Muscle of arm (tissue), 12 donors: Measurements from ENCODE around the gene GRPEL2. TPM values are rescaled to one million over a fixed set of nuclear protein-coding genes. Genes with fewer than 3 reads are reported as not detected.
A peak's percentile ranks its signal among the peaks of the same experiment; 100 is the strongest.

Experiments used
- DNase-seq: peaks from one replicate; pipeline ENCODE4 v3.0.0-alpha.2; 2013
- polyA plus RNA-seq, 12 donors: library from polyadenylated mRNA; unstranded; fragments of 120-200 nt; gene quantifications; one replicate each; pipeline ENCODE4 v1.2.1, GENCODE V29; 2013; ENCODE audit not compliant: insufficient read length in 12 of 12

Gene GRPEL2
- polyA plus RNA-seq, 12 donors = 12.8 to 29.4 (median 18.6) TPM; not detected in 1

GRCh38 chr5:149315753-149316152 is 29.5 kb upstream of the GRPEL2 start:
- DNase-seq = no peak

DNA sequence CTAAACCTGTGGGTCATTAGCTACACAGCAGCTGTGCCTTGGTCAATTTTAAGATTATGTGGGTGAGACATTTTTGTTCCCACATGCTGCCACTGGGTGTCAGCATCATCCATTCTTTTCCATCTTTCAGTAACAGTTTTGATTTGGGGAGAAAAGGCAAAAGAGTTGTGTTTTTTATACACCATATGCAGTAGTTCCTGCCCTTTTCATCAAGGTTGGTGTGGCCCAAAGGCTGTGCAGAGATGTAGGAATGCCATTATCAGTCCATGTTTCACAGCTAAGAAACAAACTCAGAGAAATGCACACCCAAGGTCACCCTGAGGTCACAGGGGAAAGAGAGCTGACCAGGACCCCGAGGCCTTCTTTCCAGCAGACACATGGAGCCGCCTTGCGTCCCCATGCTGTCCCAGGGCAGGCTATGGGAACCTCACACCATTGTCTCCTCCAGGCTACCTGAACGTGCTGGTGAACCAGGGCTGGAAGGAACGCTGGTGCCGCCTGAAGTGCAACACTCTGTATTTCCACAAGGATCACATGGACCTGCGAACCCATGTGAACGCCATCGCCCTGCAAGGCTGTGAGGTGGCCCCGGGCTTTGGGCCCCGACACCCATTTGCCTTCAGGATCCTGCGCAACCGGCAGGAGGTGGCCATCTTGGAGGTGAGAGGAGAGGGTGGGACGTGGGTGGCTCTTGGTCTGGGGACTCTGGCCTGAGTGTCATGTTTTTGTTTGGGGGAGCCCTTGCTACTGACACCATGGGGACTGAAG is 27.8 kb upstream of the GRPEL2 start:
- peak; percentile 57 for DNase-seq

GRCh38 chr5:149319174-149319573 is 26.1 kb upstream of the GRPEL2 start:
- no peak for DNase-seq

GRCh38 chr5:149320791-149321330 is 24.4 kb upstream of the GRPEL2 start:
- DNase-seq = peak; percentile 72

DNA sequence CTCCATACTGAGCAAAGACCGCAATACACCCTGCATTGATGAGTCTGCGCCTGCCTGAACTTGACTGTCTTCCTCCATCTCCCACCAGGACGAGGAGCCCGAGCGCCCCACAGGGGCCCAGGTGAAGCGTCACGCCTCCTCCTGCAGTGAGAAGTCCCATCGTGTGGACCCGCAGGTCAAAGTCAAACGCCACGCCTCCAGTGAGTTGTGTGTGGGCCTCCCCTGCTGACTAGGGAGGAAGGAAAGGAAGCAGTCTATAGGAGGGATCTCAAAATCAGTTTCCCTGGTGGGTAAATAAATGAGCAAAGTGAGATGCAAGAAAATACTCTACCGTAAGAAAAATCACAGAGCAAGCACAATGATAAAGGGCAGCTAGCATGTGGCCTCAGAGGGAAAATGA is 22.8 kb upstream of the GRPEL2 start:
- DNase-seq = no peak

- no peak for DNase-seq
Measured at GRCh38 chr5:149323210-149323609, 22.1 kb upstream of the GRPEL2 start.

DNA sequence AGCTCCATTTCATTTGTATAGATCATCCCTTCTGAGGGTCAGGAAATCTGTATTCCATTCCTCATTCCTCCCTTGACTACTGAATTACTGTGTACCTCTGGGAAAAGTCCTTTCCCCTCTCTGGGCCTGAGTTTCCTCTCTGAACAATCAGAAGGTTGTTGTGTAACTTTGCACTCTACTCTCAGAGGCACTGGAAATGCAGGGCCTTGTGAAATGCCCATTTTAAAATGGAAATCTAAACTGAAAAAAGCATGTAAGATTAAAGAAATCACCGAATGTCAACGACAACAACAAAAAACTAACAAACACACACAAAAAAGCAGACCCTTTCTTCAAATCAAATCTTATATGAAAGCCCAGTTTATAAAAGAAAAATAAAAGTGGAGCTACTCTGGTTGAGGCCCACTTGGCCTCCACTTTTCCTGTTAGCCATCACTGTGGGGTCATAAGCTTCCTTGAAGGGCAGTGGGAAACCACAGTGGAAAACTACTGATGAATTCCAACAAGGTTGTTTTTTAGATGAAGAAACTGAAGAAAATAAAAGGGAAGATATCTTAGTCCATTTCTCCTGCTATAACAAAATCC is 21.6 kb upstream of the GRPEL2 start:
- no peak for DNase-seq

DNA sequence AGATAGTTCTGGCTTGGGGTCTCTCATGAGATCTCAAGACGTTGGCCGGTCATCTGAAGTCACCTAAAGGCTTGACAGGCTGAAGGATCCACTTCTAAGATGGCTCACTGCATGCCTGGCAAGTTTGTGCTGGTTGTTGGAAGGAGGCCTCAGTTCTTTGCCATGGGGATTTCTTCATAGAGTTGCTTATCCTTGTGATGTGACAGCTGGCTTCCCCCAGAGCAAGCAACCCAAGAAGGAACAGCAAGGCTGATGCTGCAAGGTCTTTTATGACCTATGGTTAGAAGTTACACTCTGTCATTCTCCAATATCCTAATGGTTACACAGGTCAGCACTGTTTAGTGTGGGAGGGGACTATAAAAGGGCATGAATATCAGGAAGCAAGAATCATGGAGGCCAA is 20.7 kb upstream of the GRPEL2 start:
- no peak for DNase-seq

DNA sequence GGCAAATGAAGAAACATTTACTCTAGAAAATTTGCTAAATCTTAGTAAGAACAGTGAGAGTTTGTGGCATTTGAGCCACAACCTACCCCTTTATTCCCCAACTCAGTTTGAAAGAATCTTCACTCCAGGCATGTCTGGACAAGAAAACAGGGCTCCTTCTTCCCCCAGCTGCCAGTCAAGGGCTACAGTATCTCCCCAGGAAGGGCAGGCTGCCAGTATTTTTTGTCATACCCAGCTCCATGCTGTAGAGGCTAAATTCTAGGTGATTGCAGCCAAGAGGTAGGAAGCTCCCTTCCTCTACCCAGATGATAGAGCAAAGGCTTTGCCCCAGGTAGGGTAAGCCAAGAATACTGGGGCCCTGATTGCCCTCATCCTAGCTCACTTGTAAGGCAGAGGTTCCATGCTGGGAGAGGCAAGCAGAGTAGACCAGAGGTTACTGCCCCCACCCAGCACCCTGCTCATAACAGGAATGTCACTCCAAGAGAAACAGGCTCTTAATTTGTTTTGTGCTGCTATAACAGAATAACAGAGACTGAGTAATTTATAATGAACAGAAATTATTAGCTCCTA is 20.0 kb upstream of the GRPEL2 start:
- DNase-seq = no peak

- DNase-seq = no peak
Measured at GRCh38 chr5:149325894-149326293, 19.4 kb upstream of the GRPEL2 start.

DNA sequence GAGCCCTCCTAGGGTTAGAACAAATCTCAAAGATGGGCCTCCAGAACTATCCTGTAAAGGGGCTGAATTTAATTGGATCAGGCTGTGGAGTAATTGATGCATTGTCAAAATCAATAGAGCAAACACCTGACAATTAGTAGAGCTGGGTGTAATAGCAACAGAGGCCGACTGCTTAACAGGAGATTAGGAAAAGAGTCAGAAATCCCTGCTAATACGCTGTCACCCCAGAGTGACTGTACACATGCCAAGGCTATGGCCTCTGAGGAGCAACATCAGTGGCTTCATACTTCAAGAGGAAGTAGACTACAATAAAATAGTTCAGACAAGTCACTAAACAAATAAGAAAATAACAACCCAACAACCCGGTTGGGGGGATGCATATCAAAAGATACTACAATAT is 18.7 kb upstream of the GRPEL2 start:
- no peak for DNase-seq

DNA sequence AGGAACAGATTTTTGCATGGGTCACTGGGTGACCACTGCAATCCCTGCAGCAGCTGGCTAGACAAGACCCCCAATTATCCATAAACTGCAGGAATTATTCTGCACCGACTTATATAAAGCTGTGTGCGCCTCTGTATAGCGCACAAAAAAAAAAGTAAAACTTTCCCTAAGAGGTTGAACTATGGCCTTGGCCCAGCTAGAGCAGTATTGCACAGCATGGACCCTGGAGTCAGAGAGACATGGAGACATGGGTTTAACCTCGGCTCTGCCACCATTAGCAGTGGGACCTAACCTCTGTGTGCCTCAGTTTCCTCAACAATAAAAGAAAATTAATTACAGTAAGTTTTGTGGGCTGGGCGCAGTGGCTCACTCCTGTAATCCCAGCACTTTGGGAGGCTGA is 17.1 kb upstream of the GRPEL2 start:
- no peak for DNase-seq

DNA sequence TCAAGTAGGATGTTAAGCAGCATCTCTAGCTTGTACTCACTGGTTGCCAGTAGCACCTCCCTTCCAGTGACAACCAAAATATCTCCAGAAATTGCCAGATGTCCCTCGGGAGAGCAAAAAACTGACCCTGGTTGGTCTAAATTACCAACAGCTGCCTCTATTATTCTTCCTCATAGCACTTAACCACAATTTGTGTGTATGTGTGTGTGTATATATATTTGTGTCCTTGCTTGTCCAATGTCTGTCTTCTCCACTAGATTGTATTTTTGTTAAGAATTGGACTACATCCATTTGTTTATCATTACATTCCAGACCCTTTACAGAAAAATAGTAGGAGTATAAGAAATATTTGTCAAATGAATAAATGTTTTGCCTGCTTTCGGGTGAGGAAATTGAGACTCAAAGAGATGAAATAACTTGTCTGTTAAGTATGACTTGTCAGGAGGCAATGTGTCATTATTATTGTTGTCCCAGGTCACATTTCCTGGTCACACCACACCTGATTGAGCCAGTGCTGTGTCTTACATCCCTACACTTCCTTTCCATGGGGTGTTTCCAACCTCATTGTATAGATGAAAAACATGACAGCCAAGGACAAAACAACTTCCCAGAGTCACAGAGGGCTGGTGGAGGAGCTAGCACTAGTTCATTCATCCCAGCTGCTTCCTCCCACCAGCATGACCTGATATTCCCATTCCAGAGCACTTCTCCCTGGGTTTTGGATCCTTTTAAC is 11.4 kb upstream of the GRPEL2 start:
- DNase-seq = no peak

DNA sequence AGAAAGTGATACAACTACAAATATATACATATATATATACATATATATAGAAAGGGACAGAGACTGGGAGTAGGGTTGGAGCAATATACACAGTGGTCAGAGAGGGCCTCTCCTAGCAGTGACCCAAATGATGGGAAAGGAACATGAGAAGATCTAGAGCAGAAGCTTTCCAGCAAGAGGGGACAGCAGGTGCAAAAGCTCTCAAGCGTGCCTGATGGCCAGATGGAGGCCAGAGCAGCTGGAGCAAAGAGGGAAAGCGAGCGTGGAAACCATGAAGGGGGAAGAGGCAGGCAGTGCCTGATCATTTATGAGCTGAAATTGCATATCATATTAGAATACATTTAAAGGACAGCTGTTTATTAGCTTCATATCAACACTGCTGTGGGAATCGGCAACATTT is 7.6 kb upstream of the GRPEL2 start:
- DNase-seq = no peak

GRCh38 chr5:149338364-149338763 is 6.9 kb upstream of the GRPEL2 start:
- DNase-seq = no peak

GRCh38 chr5:149340920-149341319 is 4.4 kb upstream of the GRPEL2 start:
- DNase-seq = no peak

DNA sequence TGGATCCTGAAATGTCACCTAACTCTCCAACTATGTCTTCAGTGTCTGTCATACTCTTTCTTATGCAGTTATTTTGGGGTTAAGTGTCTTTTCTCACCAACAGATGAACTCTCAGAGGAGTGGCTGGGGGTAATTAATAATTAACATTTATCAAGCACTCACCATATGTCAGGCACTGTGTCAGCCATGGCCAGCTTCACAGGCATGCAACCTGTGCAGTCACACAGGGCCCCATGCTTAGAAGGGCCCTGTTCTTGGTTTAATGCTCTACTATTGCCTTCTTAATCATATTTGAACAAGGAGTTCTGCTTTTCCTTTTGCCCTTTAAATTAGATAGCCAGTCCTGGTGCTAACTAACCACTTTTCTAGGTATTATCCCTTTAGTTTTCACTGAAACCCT is 3.4 kb upstream of the GRPEL2 start:
- no peak for DNase-seq

DNA sequence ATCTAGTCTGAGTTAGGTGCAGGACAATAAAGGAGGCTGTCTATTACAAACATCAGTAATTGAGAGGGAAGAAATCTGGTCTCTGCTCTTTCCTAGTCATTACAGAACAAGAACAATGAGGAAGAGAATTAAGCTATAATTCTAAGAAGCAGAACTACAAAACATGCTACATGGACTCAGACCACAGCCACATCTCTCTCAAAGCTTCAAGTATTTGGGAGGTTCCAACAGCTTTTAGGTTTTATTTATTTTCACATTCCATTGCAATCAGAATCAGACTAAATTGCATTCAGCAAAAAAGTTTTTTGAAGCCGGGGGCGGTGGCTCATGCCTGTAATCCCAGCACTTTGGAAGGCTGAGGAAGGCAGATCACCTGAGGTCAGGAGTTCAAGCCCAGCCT is 1.1 kb upstream of the GRPEL2 start:
- no peak for DNase-seq

DNA sequence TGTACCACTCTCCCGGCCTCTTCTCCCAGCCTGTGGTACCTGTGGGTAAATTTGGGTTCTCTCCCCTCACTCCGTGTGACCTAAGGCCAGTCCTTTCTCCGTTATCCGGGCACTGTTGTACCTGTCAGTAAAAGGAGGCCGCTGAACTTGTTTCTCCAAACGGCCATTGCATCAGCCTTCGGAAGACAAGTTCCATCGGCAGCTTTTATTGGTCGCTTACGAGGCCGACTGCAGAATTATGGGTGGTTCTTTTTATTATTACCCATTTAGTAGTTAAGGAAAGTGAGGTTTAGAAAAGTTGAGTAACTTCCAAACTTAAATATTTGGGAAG is 558 bp downstream of the GRPEL2 start:
- no peak for DNase-seq

- no peak for DNase-seq
Measured at GRCh38 chr5:149348518-149348917, 3.2 kb downstream of the GRPEL2 start.

GRCh38 chr5:149349382-149349781 is 4.1 kb downstream of the GRPEL2 start:
- no peak for DNase-seq

GRCh38 chr5:149352169-149352568 is 6.9 kb downstream of the GRPEL2 start:
- no peak for DNase-seq

- DNase-seq = no peak
Measured at GRCh38 chr5:149353911-149354310, 8.6 kb downstream of the GRPEL2 start.
